Endometrial microvascular endothelial cells (primary cell): Measurements from ENCODE around the gene LDLRAD4. TPM values are rescaled to one million over a fixed set of nuclear protein-coding genes. Genes with fewer than 3 reads are reported as not detected.
"Not testable (repeated sequence)": the region's sequence is repeated elsewhere in the genome, so short reads cannot be mapped to it uniquely, and the experiment has no call there.

ENCODE experiments used
- in situ Hi-C: cut with HindIII; loops from 2 replicates; pipeline ENCODE4 v1.10.0; 2017; ENCODE audit warnings: low sequenced_read_pairs, low pct_unique_long_range_greater_than_20kb; ENCODE audit errors: inconsistent ontology term
- total RNA-seq: library from RNA; depleted of rRNA; stranded (reverse); fragments of >200 nt; gene quantifications from one replicate; pipeline ENCODE4 v1.2.3, GENCODE V29; 2015; ENCODE audit errors: inconsistent ontology term

The LDLRAD4 gene
- total RNA-seq, 1 donor from 2014 or later = 0.93 TPM

GRCh38 chr18:13587477-13587876 lies 368.9 kb downstream of the LDLRAD4 start:
- in situ Hi-C loops = no loop called here

DNA sequence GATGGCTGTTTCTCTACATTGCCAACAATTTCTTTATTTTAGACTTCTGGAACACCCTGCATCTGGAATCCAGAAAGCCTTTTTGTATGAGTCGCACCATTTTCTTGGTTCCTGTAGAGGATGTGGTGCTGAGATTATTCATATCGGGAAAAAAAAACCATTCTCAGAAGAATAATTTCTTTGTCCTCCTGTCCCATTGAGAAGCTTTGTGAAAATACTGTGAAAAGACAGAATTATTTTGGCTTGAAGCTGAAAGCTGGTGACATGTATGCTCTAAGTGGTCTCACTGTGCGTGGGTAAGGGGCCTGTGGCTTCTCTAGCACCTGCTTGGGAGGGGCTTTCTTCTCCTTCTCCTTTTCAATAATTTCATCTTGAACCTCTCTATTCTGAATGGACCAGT lies 369.4 kb downstream of the LDLRAD4 start:
- in situ Hi-C loops = no loop called here

- in situ Hi-C loops = no loop called here
Observed at GRCh38 chr18:13589316-13589715, 370.8 kb downstream of the LDLRAD4 start.

DNA sequence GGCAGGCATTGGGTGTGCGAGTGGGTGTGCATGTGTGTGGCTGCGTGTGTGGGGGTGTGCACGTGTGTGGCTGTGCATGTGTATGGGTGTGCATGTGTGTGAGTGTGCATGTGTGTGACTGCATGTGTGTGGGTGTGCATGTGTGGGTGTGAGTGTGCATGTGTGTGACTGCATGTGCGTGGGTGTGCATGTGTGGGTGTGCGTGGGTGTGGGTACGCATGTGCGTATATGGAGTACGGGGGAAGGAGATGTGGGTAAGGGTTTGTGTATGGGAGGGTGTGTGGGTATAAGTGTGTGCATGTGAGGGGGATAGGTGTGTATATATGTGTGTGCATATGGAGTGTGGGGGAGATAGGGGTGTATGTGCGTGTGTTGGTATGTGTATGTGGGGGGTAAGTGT lies 371.4 kb downstream of the LDLRAD4 start:
- in situ Hi-C loops = no loop called here

DNA sequence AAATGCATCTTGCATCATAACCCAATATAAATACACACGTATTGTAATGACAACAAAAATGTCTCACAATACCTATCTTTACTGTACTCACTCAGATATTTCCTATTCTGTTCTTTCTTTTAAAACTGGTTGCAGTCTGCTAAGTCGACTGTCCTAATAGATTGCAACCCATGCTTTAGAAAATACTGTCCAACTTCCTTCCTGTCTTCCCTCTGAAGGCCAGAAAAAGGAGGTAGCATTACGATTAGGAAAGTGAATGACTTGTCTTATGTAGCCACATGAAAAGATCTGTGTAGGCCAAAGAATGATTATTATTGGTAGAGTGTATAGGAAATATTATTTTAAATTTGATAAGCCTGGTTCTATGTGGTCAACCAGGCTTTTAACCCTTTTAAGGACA lies 373.7 kb downstream of the LDLRAD4 start:
- in situ Hi-C loops = no loop called here

DNA sequence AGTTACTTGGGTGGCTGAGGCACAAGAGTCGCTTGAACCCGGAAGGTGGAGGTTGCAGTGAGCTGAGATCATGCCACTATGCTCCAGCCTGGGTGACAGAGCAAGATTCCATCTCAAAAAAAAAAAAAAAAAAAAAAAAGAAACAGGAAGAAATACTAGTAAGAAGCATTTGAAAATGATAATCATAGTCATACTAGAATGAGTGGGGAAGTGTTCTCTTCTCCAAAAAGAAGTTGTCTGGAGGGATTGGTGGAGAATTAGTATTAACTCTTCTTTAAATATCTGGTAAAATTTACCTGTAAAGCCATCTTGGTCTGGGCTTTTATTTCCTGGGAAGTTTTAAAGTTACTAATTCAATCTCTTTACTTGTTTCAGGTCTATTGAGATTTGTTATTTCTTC lies 376.0 kb downstream of the LDLRAD4 start:
- in situ Hi-C loops = no loop called here

- in situ Hi-C loops = no loop called here
Observed at GRCh38 chr18:13597068-13597467, 378.5 kb downstream of the LDLRAD4 start.

DNA sequence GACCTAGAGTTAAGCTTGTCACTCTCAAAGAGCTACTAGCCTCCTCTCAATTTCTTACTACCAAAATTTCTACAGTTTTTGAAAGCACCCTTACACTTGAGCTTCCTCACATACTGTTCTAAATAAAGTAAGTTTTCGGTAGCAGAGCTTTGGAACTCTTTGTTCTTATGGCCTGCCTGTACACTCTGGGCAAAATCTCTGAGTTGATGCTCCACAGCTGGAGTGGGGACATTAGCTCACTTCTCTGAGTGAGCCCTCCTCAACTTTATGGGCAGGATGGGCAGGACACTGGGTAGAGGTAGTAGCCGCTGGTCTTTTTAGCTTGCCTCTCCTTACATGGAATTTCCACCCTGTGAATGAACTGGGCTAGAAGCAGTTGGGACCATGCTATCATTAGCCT lies 380.0 kb downstream of the LDLRAD4 start:
- in situ Hi-C loops = no loop called here

- in situ Hi-C loops = no loop called here
Observed at GRCh38 chr18:13599031-13599430, 380.5 kb downstream of the LDLRAD4 start.

GRCh38 chr18:13603304-13604019 lies 384.9 kb downstream of the LDLRAD4 start:
- in situ Hi-C loops = no loop called here

- in situ Hi-C loops = no loop called here
Observed at GRCh38 chr18:13604786-13605185, 386.2 kb downstream of the LDLRAD4 start.

GRCh38 chr18:13605477-13605876 lies 386.9 kb downstream of the LDLRAD4 start:
- in situ Hi-C loops = no loop called here

DNA sequence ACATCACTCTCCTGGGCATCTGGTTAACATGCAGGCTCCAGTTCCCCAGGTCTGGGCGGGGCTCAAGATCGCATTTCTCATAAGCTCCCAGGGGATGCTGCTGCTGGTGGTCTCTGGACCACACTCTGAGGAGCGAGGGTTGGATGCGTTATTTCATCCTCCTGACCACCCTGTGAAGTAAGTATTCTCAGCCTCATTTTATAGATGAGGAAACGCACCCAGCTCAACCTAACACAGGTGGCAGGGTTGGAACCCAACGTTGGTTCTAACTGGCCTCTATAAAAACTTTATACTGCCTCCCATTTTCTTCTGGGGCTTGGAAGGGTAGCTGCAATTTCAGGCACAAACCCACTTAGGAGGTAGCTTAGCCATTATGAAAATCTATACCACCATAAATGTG lies 387.3 kb downstream of the LDLRAD4 start:
- in situ Hi-C loops = no loop called here

- in situ Hi-C loops = no loop called here
Observed at GRCh38 chr18:13606604-13607254, 388.2 kb downstream of the LDLRAD4 start.

- in situ Hi-C loops = not testable (repeated sequence)
Observed at GRCh38 chr18:13608024-13608562, 389.5 kb downstream of the LDLRAD4 start.

GRCh38 chr18:13608791-13609532 lies 390.4 kb downstream of the LDLRAD4 start:
- in situ Hi-C loops = no loop called here

DNA sequence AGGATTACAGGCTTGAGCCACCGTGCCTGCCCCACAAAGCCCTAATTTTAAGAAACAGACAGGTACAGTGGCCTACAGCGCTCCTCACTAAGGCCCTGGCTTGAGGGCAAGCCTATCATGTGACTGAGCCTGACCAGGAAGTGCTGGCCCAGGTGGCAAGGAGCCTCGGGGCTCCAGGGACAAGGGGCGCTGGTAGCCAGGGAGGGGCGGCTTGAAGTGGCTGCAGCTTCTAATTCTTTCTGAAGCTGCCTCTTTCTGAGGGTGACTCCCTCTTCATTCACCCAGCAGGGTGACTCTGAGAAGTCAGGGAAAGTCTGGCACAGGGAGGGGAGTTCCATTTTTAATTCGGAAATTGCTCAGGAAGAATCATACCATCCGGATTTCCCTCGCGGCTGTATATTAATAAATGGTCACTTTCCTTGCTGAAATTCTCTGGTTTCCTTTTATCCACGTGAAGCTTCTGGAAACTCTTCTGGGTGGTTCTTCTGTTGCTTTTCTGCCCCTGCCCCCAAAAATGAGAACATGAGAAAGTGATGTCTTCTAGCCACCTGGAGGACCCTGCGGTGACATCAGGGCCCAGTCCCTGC lies 392.1 kb downstream of the LDLRAD4 start:
- in situ Hi-C loops = no loop called here

DNA sequence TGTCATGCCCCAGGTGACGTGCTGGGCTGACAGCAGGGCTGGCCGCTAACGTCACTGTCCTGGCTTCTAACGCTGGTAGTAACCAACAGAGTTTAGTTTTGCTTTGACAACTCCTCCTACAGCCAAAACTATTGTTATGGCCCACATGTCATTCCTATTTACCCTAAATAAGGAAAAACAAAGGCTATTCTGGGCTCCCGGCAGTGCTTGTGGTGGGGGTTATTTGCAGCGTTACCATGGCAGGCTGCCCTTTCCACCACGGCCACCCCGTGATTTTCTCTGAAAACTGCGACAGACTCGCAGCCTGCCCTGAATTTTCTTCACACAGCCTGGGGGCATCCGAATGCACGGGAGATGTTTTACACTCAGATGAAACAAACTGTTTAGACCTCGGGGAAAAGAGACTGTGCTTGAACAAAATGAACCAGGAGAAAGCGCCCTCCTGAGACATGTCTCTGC lies 392.6 kb downstream of the LDLRAD4 start:
- in situ Hi-C loops = no loop called here

DNA sequence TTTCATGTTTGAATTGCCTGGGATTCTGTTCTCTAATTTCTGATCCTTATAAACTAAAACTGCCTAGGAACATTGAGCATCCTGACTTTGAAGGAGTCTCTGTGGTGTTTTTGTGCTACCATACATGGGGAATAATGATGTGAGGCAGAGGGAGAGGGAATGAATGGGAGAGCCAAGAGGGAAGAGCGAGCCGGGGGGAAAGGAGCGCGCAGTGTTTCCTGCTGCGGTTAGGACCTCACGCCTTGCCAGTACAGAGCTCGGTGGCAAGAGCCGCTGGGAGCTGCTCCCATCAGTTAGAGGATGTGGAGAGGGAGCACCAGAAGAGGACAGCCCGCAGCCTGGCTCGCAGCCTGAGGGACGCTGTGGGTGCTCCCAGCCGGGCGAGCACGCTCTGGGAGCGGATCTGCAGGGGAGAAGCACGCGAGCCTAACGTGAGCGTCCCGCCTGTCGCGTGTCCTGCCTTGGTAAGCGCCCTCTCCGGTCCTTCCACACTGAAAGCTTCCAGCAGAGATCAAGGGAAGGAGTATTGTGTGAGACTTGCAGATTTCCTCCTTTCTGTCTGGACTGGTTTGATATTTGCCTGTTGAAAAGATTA lies 393.1 kb downstream of the LDLRAD4 start:
- in situ Hi-C loops = no loop called here
